CD14-positive monocyte (primary cell): ENCODE results near the gene SFMBT2. TPM values are rescaled to one million over a fixed set of nuclear protein-coding genes. Genes with fewer than 3 reads are reported as not detected.

Experiments used
- DNase-seq, 3 donors: peaks; one replicate each; pipeline ENCODE4 v3.0.0-alpha.2; 2011 to 2022
- H2AFZ ChIP-seq: 2 replicates; pipeline ENCODE4 v1.6.0; 2012; ENCODE audit warnings: mild to moderate bottlenecking, low read depth, low read length, inconsistent platforms; ENCODE audit not compliant: insufficient read depth, poor library complexity, severe bottlenecking
- H3K27ac ChIP-seq, 2 donors: 1 replicate in 1 of 2; 2 replicates in 1 of 2; pipeline ENCODE4 v1.5.1; 2012 to 2013; ENCODE audit warnings: low read length in 2 of 2, control low read depth in 1 of 2, inconsistent platforms in 1 of 2, low read depth in 1 of 2, mild to moderate bottlenecking in 1 of 2
- H3K27me3 ChIP-seq, 2 donors: one replicate each; pipeline versions ENCODE4 v1.6.0 to v1.6.1; 2011 to 2013; ENCODE audit warnings: low read length in 2 of 2; ENCODE audit not compliant: control insufficient read depth in 2 of 2, insufficient read depth in 2 of 2
- H3K36me3 ChIP-seq, 2 donors: replicated peaks in 1 of 2; 1 replicate in 1 of 2; 2 replicates in 1 of 2; pipeline versions ENCODE4 v1.5.1 to v1.6.1; 2012 to 2013; ENCODE audit warnings: low read length in 2 of 2, control low read depth in 1 of 2, inconsistent platforms in 1 of 2, mild to moderate bottlenecking in 1 of 2; ENCODE audit not compliant: insufficient read depth in 2 of 2, control insufficient read depth in 1 of 2
- H3K4me1 ChIP-seq, 2 donors: 1 replicate in 1 of 2; 2 replicates in 1 of 2; pipeline versions ENCODE4 v1.5.1 to v1.6.1; 2012 to 2013; ENCODE audit warnings: low read length in 2 of 2, control low read depth in 1 of 2, inconsistent platforms in 1 of 2, mild to moderate bottlenecking in 1 of 2, moderate library complexity in 1 of 2; ENCODE audit not compliant: insufficient read depth in 2 of 2, control insufficient read depth in 1 of 2
- H3K4me2 ChIP-seq: replicated peaks from 2 replicates; pipeline ENCODE3; 2012; ENCODE audit warnings: low read length, moderate library complexity, mild to moderate bottlenecking; ENCODE audit not compliant: poor library complexity, severe bottlenecking; ENCODE audit errors: extremely low read depth
- H3K4me3 ChIP-seq, 3 experiments: fragments of 200-600 bp in 1 of 3; sonication (generic) in 1 of 3; replicated peaks in 1 of 3; 1 replicate in 2 of 3; 2 replicates in 1 of 3; pipeline ENCODE4 v1.5.1; 2011 to 2013; ENCODE audit warnings: low read length in 3 of 3, mild to moderate bottlenecking in 3 of 3, control low read depth in 2 of 3, low read depth in 2 of 3, inconsistent platforms in 1 of 3, moderate library complexity in 1 of 3
- H3K79me2 ChIP-seq: 2 replicates; pipeline ENCODE4 v1.6.0; 2012; ENCODE audit warnings: mild to moderate bottlenecking, control low read depth, inconsistent platforms, low read length, moderate library complexity; ENCODE audit not compliant: insufficient read depth
- H3K9ac ChIP-seq: 2 replicates; pipeline ENCODE4 v1.6.0; 2017; ENCODE audit warnings: low read length, mild to moderate bottlenecking; ENCODE audit not compliant: insufficient read depth, poor library complexity, severe bottlenecking
- H3K9me3 ChIP-seq, 2 donors: replicated peaks in 1 of 2; 1 replicate in 1 of 2; 2 replicates in 1 of 2; pipeline versions ENCODE4 v1.5.1 to v1.6.1; 2012 to 2013; ENCODE audit warnings: low read length in 2 of 2, control low read depth in 1 of 2; ENCODE audit not compliant: control insufficient read depth in 1 of 2, insufficient read depth in 1 of 2
- H4K20me1 ChIP-seq: 2 replicates; pipeline ENCODE4 v1.6.0; 2012; ENCODE audit warnings: mild to moderate bottlenecking, low read length, control low read depth, moderate library complexity; ENCODE audit not compliant: insufficient read depth
- H3K27ac Mint-ChIP-seq, 7 donors: one replicate each; pipeline ENCODE4 v1.8.0; 2020; ENCODE audit warnings: mild to moderate bottlenecking in 7 of 7, mixed read lengths in 7 of 7, moderate library complexity in 6 of 7, inconsistent platforms in 2 of 7
- H3K27me3 Mint-ChIP-seq, 3 donors: one replicate each; pipeline ENCODE4 v1.8.0; 2021 to 2022; ENCODE audit warnings: low read depth in 3 of 3, mild to moderate bottlenecking in 3 of 3, mixed read lengths in 3 of 3, moderate library complexity in 3 of 3, inconsistent platforms in 1 of 3
- H3K36me3 Mint-ChIP-seq, 2 donors: one replicate each; pipeline ENCODE4 v1.8.0; 2020; ENCODE audit warnings: mixed read lengths in 2 of 2, inconsistent platforms in 1 of 2, mild to moderate bottlenecking in 1 of 2
- H3K4me1 Mint-ChIP-seq: one replicate; pipeline ENCODE4 v1.8.0; 2020; ENCODE audit warnings: mild to moderate bottlenecking, mixed read lengths
- H3K4me3 Mint-ChIP-seq, 2 donors: one replicate each; pipeline ENCODE4 v1.8.0; 2020; ENCODE audit warnings: mild to moderate bottlenecking in 2 of 2, mixed read lengths in 2 of 2, moderate library complexity in 1 of 2
- H3K9me3 Mint-ChIP-seq, 7 donors: one replicate each; pipeline ENCODE4 v1.8.0; 2020 to 2022; ENCODE audit warnings: mixed read lengths in 7 of 7, mild to moderate bottlenecking in 6 of 7, moderate library complexity in 6 of 7, inconsistent platforms in 2 of 7
- WGBS: methylation state at CpG from one replicate; pipeline ENCODE4 v1.1.5; 2013; ENCODE audit warnings: missing lambda C conversion rate; ENCODE audit not compliant: insufficient coverage; 5-methylcytosine and 5-hydroxymethylcytosine counted together
- intact Hi-C, 2 donors: fragments of 100-400 bp; cut with micrococcal nuclease; formaldehyde crosslinking; loops; one replicate each; pipeline versions ENCODE4 v1.15.0 to v1.15.1; 2023
- polyA plus RNA-seq, 3 donors: library from polyadenylated mRNA; depleted of rRNA in 1 of 3; unstranded in 2 of 3; stranded (reverse) in 1 of 3; fragments of 300-500 nt in 2 of 3; fragments of >200 nt in 1 of 3; fragmentation: Illumina TruSeq in 2 of 3; gene quantifications; 1 replicate in 2 of 3; 2 replicates in 1 of 3; pipeline ENCODE4 v1.2.3, GENCODE V29; 2012 to 2021
- TF ChIP-seq, protein P1 (sequence below): fragments of 200-600 bp; IDR thresholded peaks from one replicate; pipeline ENCODE4 v1.8.0; 2022; ENCODE audit warnings: antibody characterized with exemption, mild to moderate bottlenecking

Gene SFMBT2
- polyA plus RNA-seq, 3 donors = 0.53 to 10.9 (median 1.6) TPM

GRCh38 chr10:7193369-7193768 lies 217.5 kb downstream of the SFMBT2 start:
- Histone ChIP-seq H3K4me3 (no peak overlapping the region), H3K27me3 (no peaks in the 10 kb centered on the region), H3K27ac (peak overlapping the region in 1 of 2 donors; percentile 30), H2AFZ (no peak overlapping the region), H3K9ac (peak overlapping the region; percentile 27), H3K36me3 (peaks cover 17 to 48% of the 10 kb centered on the region in 2 donors), H3K4me1 (peaks cover 19 to 28% of the 10 kb centered on the region in 2 donors), H3K9me3 (peaks cover 0 to 7% of the 10 kb centered on the region in 2 donors), H4K20me1 (no peaks in the 10 kb centered on the region), H3K79me2 (no peaks in the 10 kb centered on the region), H3K4me2 (no peak overlapping the region)
- DNase-seq = no peak
- Mint-ChIP-seq H3K9me3 (peaks cover 0 to 12% (median 4%) of the 10 kb centered on the region in 7 donors), H3K4me1 (peaks cover 36% of the 10 kb centered on the region), H3K27ac (peak overlapping the region in 4 of 7 donors; percentile 49 to 71 (median 58)), H3K36me3 (peaks cover 58 to 67% of the 10 kb centered on the region in 2 donors), H3K4me3 (no peak overlapping the region), H3K27me3 (no peaks in the 10 kb centered on the region)
- WGBS = 97% methylated on average over 4 of the region's 7 CpGs
- intact Hi-C loops = loop anchor here in 1 of 2 donors (5.0 kb wide), 1 partner anchor 224 kb away; no protein-coding TSS in a partner anchor
- TF ChIP-seq, protein P1, sequence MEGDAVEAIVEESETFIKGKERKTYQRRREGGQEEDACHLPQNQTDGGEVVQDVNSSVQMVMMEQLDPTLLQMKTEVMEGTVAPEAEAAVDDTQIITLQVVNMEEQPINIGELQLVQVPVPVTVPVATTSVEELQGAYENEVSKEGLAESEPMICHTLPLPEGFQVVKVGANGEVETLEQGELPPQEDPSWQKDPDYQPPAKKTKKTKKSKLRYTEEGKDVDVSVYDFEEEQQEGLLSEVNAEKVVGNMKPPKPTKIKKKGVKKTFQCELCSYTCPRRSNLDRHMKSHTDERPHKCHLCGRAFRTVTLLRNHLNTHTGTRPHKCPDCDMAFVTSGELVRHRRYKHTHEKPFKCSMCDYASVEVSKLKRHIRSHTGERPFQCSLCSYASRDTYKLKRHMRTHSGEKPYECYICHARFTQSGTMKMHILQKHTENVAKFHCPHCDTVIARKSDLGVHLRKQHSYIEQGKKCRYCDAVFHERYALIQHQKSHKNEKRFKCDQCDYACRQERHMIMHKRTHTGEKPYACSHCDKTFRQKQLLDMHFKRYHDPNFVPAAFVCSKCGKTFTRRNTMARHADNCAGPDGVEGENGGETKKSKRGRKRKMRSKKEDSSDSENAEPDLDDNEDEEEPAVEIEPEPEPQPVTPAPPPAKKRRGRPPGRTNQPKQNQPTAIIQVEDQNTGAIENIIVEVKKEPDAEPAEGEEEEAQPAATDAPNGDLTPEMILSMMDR = no peak

DNA sequence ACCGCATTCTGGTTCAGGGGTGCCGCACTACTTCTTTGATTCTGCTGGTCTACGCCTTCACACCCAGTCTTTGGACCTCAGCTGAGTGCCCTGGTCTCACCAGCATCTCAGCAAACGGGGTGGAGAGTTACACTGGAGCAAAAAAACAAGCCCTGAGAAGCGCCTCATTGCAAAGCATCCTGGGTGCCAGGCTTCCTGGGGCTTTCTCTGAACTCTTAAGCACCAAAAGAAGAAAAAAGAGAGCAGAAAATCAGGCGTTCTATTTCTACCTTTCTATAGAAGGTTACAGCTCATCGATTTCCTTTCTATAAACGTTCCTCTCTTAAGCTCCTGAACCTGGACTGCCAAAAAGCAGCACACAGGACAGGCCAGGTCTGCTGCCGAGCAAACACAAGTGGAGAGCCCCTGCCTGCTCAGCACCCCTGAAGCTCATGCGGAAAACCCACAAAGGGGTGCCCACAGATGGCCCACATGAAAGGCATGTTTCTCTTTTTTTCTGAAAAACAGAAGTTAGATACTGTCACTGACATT lies 217.9 kb downstream of the SFMBT2 start:
- no peak overlapping the region for H2AFZ ChIP-seq
- Mint-ChIP-seq H3K27ac (peak overlapping the region in 3 of 7 donors; percentile 49 to 71 (median 60)), H3K4me3 (no peak overlapping the region), H3K4me1 (peaks cover 41% of the 10 kb centered on the region), H3K36me3 (peaks cover 57 to 64% of the 10 kb centered on the region in 2 donors), H3K27me3 (no peaks in the 10 kb centered on the region), H3K9me3 (peaks cover 0 to 12% (median 4%) of the 10 kb centered on the region in 7 donors)
- TF ChIP-seq, protein P1 = no peak
- intact Hi-C loops = loop anchor here in 1 of 2 donors (5.0 kb wide), 1 partner anchor 224 kb away; no protein-coding TSS in a partner anchor
- H3K27ac ChIP-seq = peak overlapping the region in 1 of 2 donors; percentile 30
- no peak overlapping the region for H3K4me3 ChIP-seq
- peaks cover 14 to 44% of the 10 kb centered on the region in 2 donors for H3K36me3 ChIP-seq
- no peaks in the 10 kb centered on the region for H3K27me3 ChIP-seq
- H3K79me2 ChIP-seq = no peaks in the 10 kb centered on the region
- H3K4me1 ChIP-seq = peaks cover 24 to 33% of the 10 kb centered on the region in 2 donors
- H4K20me1 ChIP-seq = no peaks in the 10 kb centered on the region
- H3K4me2 ChIP-seq = no peak overlapping the region
- peak in 1 of 3 donors; percentile 34 for DNase-seq
- peaks cover 0 to 7% of the 10 kb centered on the region in 2 donors for H3K9me3 ChIP-seq
- WGBS = 77% methylated on average over 9 of the region's 10 CpGs
- H3K9ac ChIP-seq = peak overlapping the region; percentile 27
